Vagina (tissue), 2 donors: Measurements from ENCODE around the gene TNN.

Experiments used
- CTCF ChIP-seq, 3 experiments: fragments of 450-650 bp in 2 of 3; fragments of 200-600 bp in 1 of 3; sonication (generic) in 1 of 3; IDR thresholded peaks; one replicate each; pipeline ENCODE4 v1.5.1; 2017 to 2019; ENCODE audit warnings: antibody characterized with exemption in 3 of 3, mild to moderate bottlenecking in 2 of 3, moderate library complexity in 2 of 3
- POLR2A ChIP-seq, 2 donors: fragments of 450-650 bp; IDR thresholded peaks; one replicate each; pipeline ENCODE4 v1.6.1; 2017; ENCODE audit warnings: antibody characterized with exemption in 2 of 2, mild to moderate bottlenecking in 2 of 2, moderate library complexity in 2 of 2

- TF ChIP-seq CTCF (IDR thresholded peaks at IDR 0.05) = no peak
- TF ChIP-seq POLR2A (IDR thresholded peaks at IDR 0.05) = no peak
Observed at GRCh38 chr1:175185903-175186302, 118.3 kb downstream of the TNN start.
